Astrocyte (in vitro differentiated cells and primary cell): ENCODE data around the gene DPY30. TPM values are rescaled to one million over a fixed set of nuclear protein-coding genes. Genes with fewer than 3 reads are reported as not detected.

Experiments used
- DNase-seq: peaks from one replicate; pipeline ENCODE4 v3.0.0-alpha.2; 2010; ENCODE audit warnings: low read depth
- FAIRE-seq: peaks from 2 replicates; lab custom pipeline; 2011; peaks lifted over from hg19 to GRCh38; lab: Jason Lieb, UNC
- H2AFZ ChIP-seq: 2 replicates; pipeline ENCODE4 v1.6.0; 2012; ENCODE audit warnings: low read depth, low read length, inconsistent platforms
- H3K27ac ChIP-seq: 2 replicates; pipeline ENCODE4 v1.5.1; 2011; ENCODE audit warnings: low read depth, low read length, inconsistent platforms
- H3K27me3 ChIP-seq: 2 replicates; pipeline ENCODE4 v1.6.0; 2011; ENCODE audit warnings: low read length, inconsistent platforms; ENCODE audit not compliant: insufficient read depth
- H3K36me3 ChIP-seq: 2 replicates; pipeline ENCODE4 v1.5.1; 2011; ENCODE audit warnings: low read length, inconsistent platforms; ENCODE audit not compliant: insufficient read depth
- H3K4me1 ChIP-seq: 2 replicates; pipeline ENCODE4 v1.5.1; 2011; ENCODE audit warnings: low read length, inconsistent platforms; ENCODE audit not compliant: insufficient read depth
- H3K4me2 ChIP-seq: 2 replicates; pipeline ENCODE4 v1.6.0; 2012; ENCODE audit warnings: low read length, inconsistent platforms
- H3K4me3 ChIP-seq: 2 replicates; pipeline ENCODE4 v1.5.1; 2011; ENCODE audit warnings: low read depth, mild to moderate bottlenecking, low read length, inconsistent platforms; ENCODE audit not compliant: insufficient read depth
- H3K79me2 ChIP-seq: 2 replicates; pipeline ENCODE4 v1.6.0; 2012; ENCODE audit warnings: mild to moderate bottlenecking, low read length, inconsistent platforms; ENCODE audit not compliant: insufficient read depth
- H3K9ac ChIP-seq: 2 replicates; pipeline ENCODE4 v1.6.0; 2012; ENCODE audit warnings: mild to moderate bottlenecking, low read length, inconsistent platforms
- H3K9me3 ChIP-seq: 2 replicates; pipeline ENCODE4 v1.5.1; 2012; ENCODE audit warnings: low read depth, mild to moderate bottlenecking, low read length, inconsistent platforms; ENCODE audit not compliant: insufficient read depth
- H4K20me1 ChIP-seq: 2 replicates; pipeline ENCODE4 v1.6.0; 2012; ENCODE audit warnings: low read length, inconsistent platforms; ENCODE audit not compliant: insufficient read depth
- H3K27ac Mint-ChIP-seq: one replicate; pipeline ENCODE4 v1.8.0; 2021; ENCODE audit warnings: mild to moderate bottlenecking, mixed read lengths; ENCODE audit not compliant: unreplicated experiment
- H3K27me3 Mint-ChIP-seq: one replicate; pipeline ENCODE4 v1.8.0; 2021; ENCODE audit warnings: low read depth, mixed read lengths; ENCODE audit not compliant: unreplicated experiment
- H3K36me3 Mint-ChIP-seq: one replicate; pipeline ENCODE4 v1.8.0; 2021; ENCODE audit warnings: low read depth, mixed read lengths; ENCODE audit not compliant: unreplicated experiment
- H3K4me1 Mint-ChIP-seq: one replicate; pipeline ENCODE4 v1.8.0; 2021; ENCODE audit warnings: low read depth, mixed read lengths; ENCODE audit not compliant: unreplicated experiment
- H3K4me3 Mint-ChIP-seq: one replicate; pipeline ENCODE4 v1.8.0; 2021; ENCODE audit warnings: mild to moderate bottlenecking, moderate library complexity, mixed read lengths; ENCODE audit not compliant: unreplicated experiment
- H3K9me3 Mint-ChIP-seq: one replicate; pipeline ENCODE4 v1.8.0; 2021; ENCODE audit warnings: mild to moderate bottlenecking, mixed read lengths; ENCODE audit not compliant: unreplicated experiment
- EZH2 ChIP-seq: IDR thresholded peaks from 2 replicates; pipeline ENCODE4 v1.6.1; 2012; ENCODE audit warnings: mild to moderate bottlenecking, low read length, inconsistent platforms; ENCODE audit not compliant: insufficient read depth
- total RNA-seq: library from RNA; stranded (reverse); gene quantifications from 2 replicates; pipeline ENCODE4 v1.2.1, GENCODE V29; 2021
- TF ChIP-seq, protein P1 (sequence below): IDR thresholded peaks from 2 replicates; pipeline ENCODE4 v1.5.1; 2011; ENCODE audit warnings: low read depth, mild to moderate bottlenecking, inconsistent platforms, low read length, moderate library complexity; ENCODE audit not compliant: insufficient read depth

DPY30 gene
- total RNA-seq, 1 donor from 2014 or later = 71.1 TPM

GRCh38 chr2:32064713-32065112 is 25.1 kb upstream of the DPY30 start:
- Histone ChIP-seq H3K9me3 (no peaks in the 10 kb centered on the region), H3K4me2 (peak overlapping the region; percentile 94), H4K20me1 (peaks cover 3% of the 10 kb centered on the region), H3K4me3 (peak overlapping the region; percentile 85), H3K27me3 (no peaks in the 10 kb centered on the region), H3K9ac (peak overlapping the region; percentile 81), H2AFZ (peak overlapping the region; percentile 74), H3K27ac (no peak overlapping the region), H3K4me1 (no peaks in the 10 kb centered on the region), H3K36me3 (no peaks in the 10 kb centered on the region), H3K79me2 (peaks cover 21% of the 10 kb centered on the region)
- H3K36me3 Mint-ChIP-seq = no peaks in the 10 kb centered on the region
- FAIRE-seq = no peak
- DNase-seq = no peak
- peaks cover 6% of the 10 kb centered on the region for H3K4me1 Mint-ChIP-seq
- H3K27me3 Mint-ChIP-seq = no peaks in the 10 kb centered on the region
- H3K27ac Mint-ChIP-seq = no peak overlapping the region
- no peaks in the 10 kb centered on the region for H3K9me3 Mint-ChIP-seq
- H3K4me3 Mint-ChIP-seq = peak overlapping the region; percentile 94
- TF ChIP-seq EZH2 = no peak
- TF ChIP-seq, protein P1, sequence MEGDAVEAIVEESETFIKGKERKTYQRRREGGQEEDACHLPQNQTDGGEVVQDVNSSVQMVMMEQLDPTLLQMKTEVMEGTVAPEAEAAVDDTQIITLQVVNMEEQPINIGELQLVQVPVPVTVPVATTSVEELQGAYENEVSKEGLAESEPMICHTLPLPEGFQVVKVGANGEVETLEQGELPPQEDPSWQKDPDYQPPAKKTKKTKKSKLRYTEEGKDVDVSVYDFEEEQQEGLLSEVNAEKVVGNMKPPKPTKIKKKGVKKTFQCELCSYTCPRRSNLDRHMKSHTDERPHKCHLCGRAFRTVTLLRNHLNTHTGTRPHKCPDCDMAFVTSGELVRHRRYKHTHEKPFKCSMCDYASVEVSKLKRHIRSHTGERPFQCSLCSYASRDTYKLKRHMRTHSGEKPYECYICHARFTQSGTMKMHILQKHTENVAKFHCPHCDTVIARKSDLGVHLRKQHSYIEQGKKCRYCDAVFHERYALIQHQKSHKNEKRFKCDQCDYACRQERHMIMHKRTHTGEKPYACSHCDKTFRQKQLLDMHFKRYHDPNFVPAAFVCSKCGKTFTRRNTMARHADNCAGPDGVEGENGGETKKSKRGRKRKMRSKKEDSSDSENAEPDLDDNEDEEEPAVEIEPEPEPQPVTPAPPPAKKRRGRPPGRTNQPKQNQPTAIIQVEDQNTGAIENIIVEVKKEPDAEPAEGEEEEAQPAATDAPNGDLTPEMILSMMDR = no peak

- DNase-seq (peak; percentile 1), FAIRE-seq (no peak)
- H3K4me1 ChIP-seq = no peaks in the 10 kb centered on the region
- H3K36me3 Mint-ChIP-seq = no peaks in the 10 kb centered on the region
- no peaks in the 10 kb centered on the region for H3K27me3 ChIP-seq
- H3K9ac ChIP-seq = peak overlapping the region; percentile 81
- H3K4me1 Mint-ChIP-seq = peaks cover 6% of the 10 kb centered on the region
- no peaks in the 10 kb centered on the region for H3K36me3 ChIP-seq
- peak overlapping the region; percentile 62 for H3K27ac Mint-ChIP-seq
- peak overlapping the region; percentile 93 for H2AFZ ChIP-seq
- H4K20me1 ChIP-seq = peaks cover 3% of the 10 kb centered on the region
- no peak overlapping the region for H3K27ac ChIP-seq
- peak overlapping the region; percentile 94 for H3K4me2 ChIP-seq
- H3K9me3 ChIP-seq = no peaks in the 10 kb centered on the region
- no peaks in the 10 kb centered on the region for H3K27me3 Mint-ChIP-seq
- H3K4me3 Mint-ChIP-seq = peak overlapping the region; percentile 95
- TF ChIP-seq, protein P1 = no peak
- no peak for TF ChIP-seq EZH2
- no peaks in the 10 kb centered on the region for H3K9me3 Mint-ChIP-seq
- H3K79me2 ChIP-seq = peaks cover 20% of the 10 kb centered on the region
- H3K4me3 ChIP-seq = peak overlapping the region; percentile 85
Measured at GRCh38 chr2:32064021-32064601, 24.5 kb upstream of the DPY30 start.

GRCh38 chr2:32063310-32064020 is 23.9 kb upstream of the DPY30 start, which contains the start of gene SPAST:
Gene SPAST (plus strand): TSS chr2:32063556. CDS start chr2:32063832, 276 bp downstream.
- Histone ChIP-seq H2AFZ (peak within 1 kb of the TSS; percentile 93), H3K9ac (peak within 1 kb of the TSS; percentile 81), H3K79me2 (peaks cover 20% of the 10 kb centered on the region), H3K4me3 (peak within 1 kb of the TSS; percentile 85), H3K9me3 (no peaks in the 10 kb centered on the region), H3K4me2 (peak within 1 kb of the TSS; percentile 94), H3K27me3 (no peaks in the 10 kb centered on the region), H3K4me1 (no peaks in the 10 kb centered on the region), H3K27ac (peak within 1 kb of the TSS; percentile 69), H4K20me1 (peaks cover 3% of the 10 kb centered on the region), H3K36me3 (no peaks in the 10 kb centered on the region)
- FAIRE-seq (no peak), DNase-seq (peak; percentile 91)
- Mint-ChIP-seq H3K9me3 (no peaks in the 10 kb centered on the region), H3K4me3 (peak within 1 kb of the TSS; percentile 95), H3K27ac (peak within 1 kb of the TSS; percentile 95), H3K36me3 (no peaks in the 10 kb centered on the region), H3K4me1 (peaks cover 6% of the 10 kb centered on the region), H3K27me3 (no peaks in the 10 kb centered on the region)
- TF ChIP-seq EZH2 = no peak
- TF ChIP-seq, protein P1 = no peak
